RWPE2 (cell line): Measurements from ENCODE around the gene APOA1.

Experiments
- ATAC-seq: fragments of 200-7000 bp; cut with Tn5 transposase; 3 replicates; pipeline ENCODE4 v1.9.1; 2021; ENCODE audit warnings: low read depth
- DNase-seq: peaks from one replicate; pipeline ENCODE4 v3.0.0-alpha.2; 2020; ENCODE audit warnings: low spot score
- H3K27ac ChIP-seq: fragments of 450-650 bp; 2 replicates; pipeline ENCODE4 v1.5.1; 2017; ENCODE audit warnings: mild to moderate bottlenecking; ENCODE audit not compliant: poor library complexity, severe bottlenecking
- H3K27me3 ChIP-seq: fragments of 250-450 bp; sonication (Bioruptor Pico); 2 replicates; pipeline ENCODE4 v1.5.1; 2021; ENCODE audit warnings: mild to moderate bottlenecking, moderate library complexity; ENCODE audit not compliant: insufficient read depth, poor library complexity, severe bottlenecking
- H3K36me3 ChIP-seq: fragments of 250-450 bp; sonication (Bioruptor Pico); 2 replicates; pipeline ENCODE4 v1.5.1; 2020; ENCODE audit warnings: low read depth, mild to moderate bottlenecking, moderate library complexity
- H3K4me1 ChIP-seq: fragments of 250-450 bp; sonication (Bioruptor Pico); 2 replicates; pipeline ENCODE4 v1.5.1; 2021; ENCODE audit warnings: mild to moderate bottlenecking, moderate library complexity; ENCODE audit not compliant: insufficient read depth, poor library complexity, severe bottlenecking
- H3K4me3 ChIP-seq: fragments of 250-450 bp; sonication (Bioruptor Pico); 2 replicates; pipeline ENCODE4 v1.5.1; 2021; ENCODE audit warnings: mild to moderate bottlenecking, moderate library complexity; ENCODE audit not compliant: severe bottlenecking
- H3K9me3 ChIP-seq: fragments of 250-450 bp; sonication (Bioruptor Pico); 2 replicates; pipeline ENCODE4 v1.5.1; 2021; ENCODE audit warnings: mild to moderate bottlenecking, moderate library complexity; ENCODE audit not compliant: severe bottlenecking
- CTCF ChIP-seq: fragments of 450-650 bp; IDR thresholded peaks from one replicate; pipeline ENCODE4 v1.5.1; 2017; ENCODE audit warnings: mild to moderate bottlenecking, moderate library complexity; ENCODE audit not compliant: poor library complexity, severe bottlenecking

Gene APOA1

DNA sequence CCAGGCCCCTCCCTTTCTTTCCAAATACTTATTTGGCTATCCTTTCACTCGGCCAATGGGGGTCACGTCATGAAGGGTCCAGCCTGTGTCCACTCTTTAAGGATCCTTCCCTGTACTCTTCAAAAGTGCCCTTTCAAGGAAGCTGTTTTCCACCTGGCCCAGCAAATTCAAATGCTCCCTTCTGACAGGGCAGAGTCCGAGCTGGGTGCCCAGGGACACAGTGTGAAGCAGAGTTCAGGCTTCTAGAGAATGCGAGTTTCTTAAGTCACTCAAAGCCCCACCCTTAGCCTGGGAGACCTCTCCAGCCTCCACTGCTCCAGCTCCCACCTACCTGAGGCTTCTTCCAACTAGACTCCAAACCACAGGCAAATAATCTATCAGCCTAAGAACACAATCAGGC lies 5.5 kb upstream of the APOA1 start:
- H3K27me3 ChIP-seq = no peaks in the 10 kb centered on the region
- no peak for TF ChIP-seq CTCF
- DNase-seq (no peak), ATAC-seq (no peak)
- no peaks in the 10 kb centered on the region for H3K4me1 ChIP-seq
- no peaks in the 10 kb centered on the region for H3K9me3 ChIP-seq
- no peak overlapping the region for H3K27ac ChIP-seq
- H3K36me3 ChIP-seq = peaks cover 20% of the 10 kb centered on the region
- H3K4me3 ChIP-seq = no peak overlapping the region

DNA sequence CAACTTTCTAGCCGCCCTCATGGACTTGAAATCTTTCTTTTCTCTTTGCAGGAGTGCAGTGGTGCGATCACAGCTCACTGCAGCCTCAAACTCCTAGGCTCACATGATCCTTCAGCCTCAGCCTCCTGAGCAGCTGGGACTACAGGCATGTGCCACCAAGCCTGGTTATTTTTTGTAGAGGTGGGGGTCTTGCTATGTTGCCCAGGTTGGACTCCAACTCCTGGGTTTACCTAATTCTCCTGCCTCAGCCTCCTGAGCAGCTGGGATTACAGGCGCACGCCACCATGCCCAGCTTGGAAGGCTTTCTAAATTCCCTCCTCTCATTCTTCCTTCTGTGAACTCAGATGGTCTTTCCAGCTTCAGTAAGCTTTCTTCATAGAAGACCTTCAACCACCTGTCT lies 4.7 kb upstream of the APOA1 start:
- H3K36me3 ChIP-seq = peaks cover 12% of the 10 kb centered on the region
- no peaks in the 10 kb centered on the region for H3K27me3 ChIP-seq
- no peaks in the 10 kb centered on the region for H3K9me3 ChIP-seq
- H3K27ac ChIP-seq = no peak overlapping the region
- H3K4me3 ChIP-seq = no peak overlapping the region
- H3K4me1 ChIP-seq = no peaks in the 10 kb centered on the region
- no peak for TF ChIP-seq CTCF
- DNase-seq (no peak), ATAC-seq (no peak)

- Histone ChIP-seq H3K4me3 (no peak overlapping the region), H3K27me3 (no peaks in the 10 kb centered on the region), H3K36me3 (peaks cover 1% of the 10 kb centered on the region), H3K4me1 (no peaks in the 10 kb centered on the region), H3K27ac (no peak overlapping the region), H3K9me3 (no peaks in the 10 kb centered on the region)
- no peak for TF ChIP-seq CTCF
- no peak for DNase-seq
- ATAC-seq = no peak
These were observed 3.4 kb upstream of the APOA1 start for GRCh38 chr11:116840746-116841296.

- no peak for DNase-seq
These were observed 2.9 kb upstream of the APOA1 start for GRCh38 chr11:116840224-116840745.

More at GRCh38 chr11:116840224-116840745, 2.9 kb upstream of the APOA1 start:
- H3K27me3 ChIP-seq = no peaks in the 10 kb centered on the region
- H3K36me3 ChIP-seq = no peaks in the 10 kb centered on the region
- H3K27ac ChIP-seq = no peak overlapping the region
- TF ChIP-seq CTCF = no peak
- H3K4me3 ChIP-seq = no peak overlapping the region
- H3K9me3 ChIP-seq = no peaks in the 10 kb centered on the region
- H3K4me1 ChIP-seq = no peaks in the 10 kb centered on the region
- no peak for ATAC-seq
